ENCODE data around the gene ACOT12.

Gene ACOT12

GRCh38 chr5:81393783-81394718, at the start of gene ACOT12:
TSS of gene ACOT12 (minus strand) at chr5:81394134. CDS start at chr5:81394114, 20 bp downstream.
- H3K4me3 ChIP-seq (ENCODE audit: low read length): no peak within 1 kb of the TSS
- no peak within 1 kb of the TSS for H3K4me2 ChIP-seq (ENCODE audit: low read length)
- no peak within 1 kb of the TSS for H3K9ac ChIP-seq (ENCODE audit: low read length)

GRCh38 chr5:81435023-81435422, 41.1 kb upstream of the ACOT12 start:
- Histone ChIP-seq H2AFZ (ENCODE audit: low read depth, low read length) (no peak overlapping the region), H3K9me3 (ENCODE audit: insufficient read depth, low read length) (no peaks in the 10 kb centered on the region), H3K4me2 (ENCODE audit: low read length) (no peak overlapping the region), H3K27me3 (ENCODE audit: low read depth, low read length) (no peaks in the 10 kb centered on the region), H3K36me3 (replicated peaks; ENCODE audit: low read depth, low read length) (no peaks in the 10 kb centered on the region), H3K27ac (ENCODE audit: low read length) (no peak overlapping the region), H4K20me1 (ENCODE audit: insufficient read depth, low read length) (no peaks in the 10 kb centered on the region), H3K79me2 (ENCODE audit: low read length) (no peaks in the 10 kb centered on the region), H3K4me1 (ENCODE audit: low read length) (no peaks in the 10 kb centered on the region), H3K4me3 (ENCODE audit: low read length) (no peak overlapping the region), H3K9ac (ENCODE audit: low read length) (no peak overlapping the region)
- TF ChIP-seq, protein P1, sequence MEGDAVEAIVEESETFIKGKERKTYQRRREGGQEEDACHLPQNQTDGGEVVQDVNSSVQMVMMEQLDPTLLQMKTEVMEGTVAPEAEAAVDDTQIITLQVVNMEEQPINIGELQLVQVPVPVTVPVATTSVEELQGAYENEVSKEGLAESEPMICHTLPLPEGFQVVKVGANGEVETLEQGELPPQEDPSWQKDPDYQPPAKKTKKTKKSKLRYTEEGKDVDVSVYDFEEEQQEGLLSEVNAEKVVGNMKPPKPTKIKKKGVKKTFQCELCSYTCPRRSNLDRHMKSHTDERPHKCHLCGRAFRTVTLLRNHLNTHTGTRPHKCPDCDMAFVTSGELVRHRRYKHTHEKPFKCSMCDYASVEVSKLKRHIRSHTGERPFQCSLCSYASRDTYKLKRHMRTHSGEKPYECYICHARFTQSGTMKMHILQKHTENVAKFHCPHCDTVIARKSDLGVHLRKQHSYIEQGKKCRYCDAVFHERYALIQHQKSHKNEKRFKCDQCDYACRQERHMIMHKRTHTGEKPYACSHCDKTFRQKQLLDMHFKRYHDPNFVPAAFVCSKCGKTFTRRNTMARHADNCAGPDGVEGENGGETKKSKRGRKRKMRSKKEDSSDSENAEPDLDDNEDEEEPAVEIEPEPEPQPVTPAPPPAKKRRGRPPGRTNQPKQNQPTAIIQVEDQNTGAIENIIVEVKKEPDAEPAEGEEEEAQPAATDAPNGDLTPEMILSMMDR (IDR thresholded peaks at IDR 0.05; ENCODE audit: low read depth, low read length): no peak
- no peak for TF ChIP-seq EZH2phosphoT487 (IDR thresholded peaks at IDR 0.05; ENCODE audit: low read depth)

More at GRCh38 chr5:81393783-81394718, at the start of gene ACOT12:
- H3K9me3 ChIP-seq (ENCODE audit: insufficient read depth, low read length): no peaks in the 10 kb centered on the region
- no peak within 1 kb of the TSS for H2AFZ ChIP-seq (ENCODE audit: low read depth, low read length)
- H3K79me2 ChIP-seq (ENCODE audit: low read length): no peaks in the 10 kb centered on the region
- no peaks in the 10 kb centered on the region for H3K27me3 ChIP-seq (ENCODE audit: low read depth, low read length)
- H3K27ac ChIP-seq (ENCODE audit: low read length): no peak within 1 kb of the TSS
- H4K20me1 ChIP-seq (ENCODE audit: insufficient read depth, low read length): no peaks in the 10 kb centered on the region
- no peaks in the 10 kb centered on the region for H3K36me3 ChIP-seq (replicated peaks; ENCODE audit: low read depth, low read length)
- TF ChIP-seq, protein P1 (IDR thresholded peaks at IDR 0.05; ENCODE audit: low read depth, low read length): no peak
- no peak for TF ChIP-seq EZH2phosphoT487 (IDR thresholded peaks at IDR 0.05; ENCODE audit: low read depth)
- no peaks in the 10 kb centered on the region for H3K4me1 ChIP-seq (ENCODE audit: low read length)

GRCh38 chr5:81429985-81430384, 36.1 kb upstream of the ACOT12 start:
- TF ChIP-seq EZH2phosphoT487 (IDR thresholded peaks at IDR 0.05; ENCODE audit: low read depth): no peak
- TF ChIP-seq, protein P1 (IDR thresholded peaks at IDR 0.05; ENCODE audit: low read depth, low read length): no peak
- Histone ChIP-seq H3K4me2 (ENCODE audit: low read length) (no peak overlapping the region), H3K27me3 (ENCODE audit: low read depth, low read length) (no peaks in the 10 kb centered on the region), H3K4me3 (ENCODE audit: low read length) (no peak overlapping the region), H4K20me1 (ENCODE audit: insufficient read depth, low read length) (no peaks in the 10 kb centered on the region), H3K36me3 (replicated peaks; ENCODE audit: low read depth, low read length) (no peaks in the 10 kb centered on the region), H3K9ac (ENCODE audit: low read length) (no peak overlapping the region), H3K79me2 (ENCODE audit: low read length) (no peaks in the 10 kb centered on the region), H3K9me3 (ENCODE audit: insufficient read depth, low read length) (no peaks in the 10 kb centered on the region), H2AFZ (ENCODE audit: low read depth, low read length) (no peak overlapping the region), H3K27ac (ENCODE audit: low read length) (no peak overlapping the region), H3K4me1 (ENCODE audit: low read length) (no peaks in the 10 kb centered on the region)

DNA sequence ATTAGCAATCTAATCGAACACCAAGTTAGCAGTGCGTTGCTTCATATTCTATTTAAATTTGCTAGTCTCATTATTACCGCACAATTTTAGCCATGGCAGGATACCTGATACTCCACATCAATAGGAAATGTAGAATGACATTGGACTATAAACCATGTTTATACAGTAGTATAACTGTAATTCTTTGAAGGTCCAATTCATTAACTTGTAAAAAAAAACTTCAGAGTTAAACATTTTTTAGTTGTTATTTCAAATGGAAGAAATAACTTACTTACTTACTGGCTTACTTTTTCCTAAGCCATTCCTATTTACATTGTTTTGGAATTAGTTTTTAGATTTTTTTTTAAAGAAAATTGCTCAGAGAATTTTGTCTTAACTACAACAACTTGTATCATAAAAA, 35.4 kb upstream of the ACOT12 start:
- H3K4me3 ChIP-seq (ENCODE audit: low read length): no peak overlapping the region
- H3K27me3 ChIP-seq (ENCODE audit: low read depth, low read length): no peaks in the 10 kb centered on the region
- no peaks in the 10 kb centered on the region for H4K20me1 ChIP-seq (ENCODE audit: insufficient read depth, low read length)
- no peak overlapping the region for H3K9ac ChIP-seq (ENCODE audit: low read length)
- no peak for TF ChIP-seq EZH2phosphoT487 (IDR thresholded peaks at IDR 0.05; ENCODE audit: low read depth)
- TF ChIP-seq, protein P1 (IDR thresholded peaks at IDR 0.05; ENCODE audit: low read depth, low read length): no peak
- H3K4me2 ChIP-seq (ENCODE audit: low read length): no peak overlapping the region
- no peaks in the 10 kb centered on the region for H3K36me3 ChIP-seq (replicated peaks; ENCODE audit: low read depth, low read length)
- H3K9me3 ChIP-seq (ENCODE audit: insufficient read depth, low read length): no peaks in the 10 kb centered on the region
- no peaks in the 10 kb centered on the region for H3K79me2 ChIP-seq (ENCODE audit: low read length)
- H3K4me1 ChIP-seq (ENCODE audit: low read length): no peaks in the 10 kb centered on the region
- no peak overlapping the region for H3K27ac ChIP-seq (ENCODE audit: low read length)
- no peak overlapping the region for H2AFZ ChIP-seq (ENCODE audit: low read depth, low read length)

Measured in OCI-LY3 (cell line).